ENCODE results near the gene ATP8B3. TPM values are rescaled to one million over a fixed set of nuclear protein-coding genes. Genes with fewer than 3 reads are reported as not detected.

The ATP8B3 gene
- total RNA-seq, 1 donor from 2014 or later, result 3.0 TPM

- FAIRE-seq (no peak), DNase-seq (ENCODE audit: low read depth) (no peak)
- Mint-ChIP-seq H3K27me3 (ENCODE audit: low read depth, unreplicated experiment) (no peaks in the 10 kb centered on the region), H3K4me1 (ENCODE audit: low read depth, unreplicated experiment) (no peaks in the 10 kb centered on the region), H3K27ac (ENCODE audit: unreplicated experiment) (no peak overlapping the region), H3K36me3 (ENCODE audit: low read depth, unreplicated experiment) (peaks cover 1% of the 10 kb centered on the region), H3K9me3 (ENCODE audit: unreplicated experiment) (peaks cover 2% of the 10 kb centered on the region), H3K4me3 (ENCODE audit: unreplicated experiment) (no peak overlapping the region)
- Histone ChIP-seq H3K4me2 (ENCODE audit: low read length) (no peak overlapping the region), H3K27ac (ENCODE audit: low read depth, low read length) (no peak overlapping the region), H3K9me3 (ENCODE audit: insufficient read depth, low read depth, low read length) (no peaks in the 10 kb centered on the region), H3K79me2 (ENCODE audit: insufficient read depth, low read length) (no peaks in the 10 kb centered on the region), H3K4me1 (ENCODE audit: insufficient read depth, low read length) (peaks cover 14% of the 10 kb centered on the region), H2AFZ (ENCODE audit: low read depth, low read length) (no peak overlapping the region), H3K27me3 (ENCODE audit: insufficient read depth, low read length) (no peaks in the 10 kb centered on the region), H3K36me3 (ENCODE audit: insufficient read depth, low read length) (no peaks in the 10 kb centered on the region), H3K9ac (ENCODE audit: low read length) (no peak overlapping the region), H3K4me3 (ENCODE audit: insufficient read depth, low read depth, low read length) (no peak overlapping the region), H4K20me1 (ENCODE audit: insufficient read depth, low read length) (peaks cover under 1% of the 10 kb centered on the region)
- TF ChIP-seq CTCF (IDR thresholded peaks at IDR 0.05; ENCODE audit: insufficient read depth, low read depth, low read length), result no peak
- no peak for TF ChIP-seq EZH2 (IDR thresholded peaks at IDR 0.05; ENCODE audit: insufficient read depth, low read length)
Measured at GRCh38 chr19:1814833-1815604, 2.9 kb upstream of the ATP8B3 start.

- Histone ChIP-seq H3K79me2 (ENCODE audit: insufficient read depth, low read length) (no peaks in the 10 kb centered on the region), H3K9ac (ENCODE audit: low read length) (no peak overlapping the region), H2AFZ (ENCODE audit: low read depth, low read length) (no peak overlapping the region), H3K9me3 (ENCODE audit: insufficient read depth, low read depth, low read length) (no peaks in the 10 kb centered on the region), H3K4me3 (ENCODE audit: insufficient read depth, low read depth, low read length) (no peak overlapping the region), H3K4me1 (ENCODE audit: insufficient read depth, low read length) (peaks cover 14% of the 10 kb centered on the region), H3K27ac (ENCODE audit: low read depth, low read length) (no peak overlapping the region), H4K20me1 (ENCODE audit: insufficient read depth, low read length) (no peaks in the 10 kb centered on the region), H3K4me2 (ENCODE audit: low read length) (no peak overlapping the region), H3K27me3 (ENCODE audit: insufficient read depth, low read length) (no peaks in the 10 kb centered on the region), H3K36me3 (ENCODE audit: insufficient read depth, low read length) (no peaks in the 10 kb centered on the region)
- TF ChIP-seq CTCF (IDR thresholded peaks at IDR 0.05; ENCODE audit: insufficient read depth, low read depth, low read length) (no peak), EZH2 (IDR thresholded peaks at IDR 0.05; ENCODE audit: insufficient read depth, low read length) (no peak)
- Mint-ChIP-seq H3K27ac (ENCODE audit: unreplicated experiment) (no peak overlapping the region), H3K4me1 (ENCODE audit: low read depth, unreplicated experiment) (no peaks in the 10 kb centered on the region), H3K36me3 (ENCODE audit: low read depth, unreplicated experiment) (peaks cover 1% of the 10 kb centered on the region), H3K27me3 (ENCODE audit: low read depth, unreplicated experiment) (no peaks in the 10 kb centered on the region), H3K9me3 (ENCODE audit: unreplicated experiment) (peaks cover 2% of the 10 kb centered on the region), H3K4me3 (ENCODE audit: unreplicated experiment) (no peak overlapping the region)
- FAIRE-seq, result no peak
- DNase-seq (ENCODE audit: low read depth), result no peak
Measured at GRCh38 chr19:1814391-1814790, 2.3 kb upstream of the ATP8B3 start.
